ENCODE data around the gene IL25.

DNA sequence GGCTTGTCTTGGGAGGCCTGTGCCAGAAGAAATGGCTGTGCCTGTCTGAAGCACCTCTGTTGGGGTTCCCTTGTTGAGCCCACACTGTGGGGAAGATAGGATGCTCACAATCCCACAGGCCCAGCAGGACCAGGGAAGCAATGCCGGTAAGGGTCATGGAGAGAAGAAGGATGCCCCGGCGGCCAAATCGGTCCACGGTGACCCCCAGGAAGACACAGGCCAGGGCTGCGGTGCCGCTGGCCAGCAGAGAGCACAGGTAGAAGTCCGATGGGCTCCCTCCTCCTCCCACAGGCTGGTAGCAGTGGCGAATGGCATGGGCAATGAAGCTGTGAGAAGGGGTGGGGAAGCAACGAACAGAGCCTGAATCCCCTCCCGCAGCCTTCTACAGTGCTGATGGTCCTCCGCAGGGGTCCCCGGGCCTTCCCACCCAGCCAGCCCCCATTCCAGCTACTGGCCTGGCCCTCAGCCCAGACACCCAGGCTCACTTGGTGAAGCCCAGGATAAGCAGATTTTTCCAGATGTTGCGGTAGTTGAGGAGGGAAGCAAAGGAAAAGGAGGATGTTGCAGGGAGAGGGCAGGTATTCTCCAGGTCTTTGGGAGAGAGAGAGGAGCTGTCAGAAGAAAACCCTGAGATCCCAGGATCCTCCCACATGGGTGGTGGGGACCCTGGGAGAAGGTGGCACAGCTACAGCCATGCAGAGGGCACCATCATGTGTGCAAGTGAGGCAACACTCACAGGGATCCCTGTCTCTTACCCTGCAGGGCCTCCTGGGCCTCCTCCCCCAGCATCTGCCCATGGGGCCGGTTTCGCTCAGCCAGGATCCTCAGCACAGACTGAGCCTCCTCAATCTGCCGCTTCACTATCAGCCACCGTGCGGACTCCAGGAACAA is 25.0 kb upstream of the IL25 start:
- TF ChIP-seq, protein P1, sequence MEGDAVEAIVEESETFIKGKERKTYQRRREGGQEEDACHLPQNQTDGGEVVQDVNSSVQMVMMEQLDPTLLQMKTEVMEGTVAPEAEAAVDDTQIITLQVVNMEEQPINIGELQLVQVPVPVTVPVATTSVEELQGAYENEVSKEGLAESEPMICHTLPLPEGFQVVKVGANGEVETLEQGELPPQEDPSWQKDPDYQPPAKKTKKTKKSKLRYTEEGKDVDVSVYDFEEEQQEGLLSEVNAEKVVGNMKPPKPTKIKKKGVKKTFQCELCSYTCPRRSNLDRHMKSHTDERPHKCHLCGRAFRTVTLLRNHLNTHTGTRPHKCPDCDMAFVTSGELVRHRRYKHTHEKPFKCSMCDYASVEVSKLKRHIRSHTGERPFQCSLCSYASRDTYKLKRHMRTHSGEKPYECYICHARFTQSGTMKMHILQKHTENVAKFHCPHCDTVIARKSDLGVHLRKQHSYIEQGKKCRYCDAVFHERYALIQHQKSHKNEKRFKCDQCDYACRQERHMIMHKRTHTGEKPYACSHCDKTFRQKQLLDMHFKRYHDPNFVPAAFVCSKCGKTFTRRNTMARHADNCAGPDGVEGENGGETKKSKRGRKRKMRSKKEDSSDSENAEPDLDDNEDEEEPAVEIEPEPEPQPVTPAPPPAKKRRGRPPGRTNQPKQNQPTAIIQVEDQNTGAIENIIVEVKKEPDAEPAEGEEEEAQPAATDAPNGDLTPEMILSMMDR (optimal IDR thresholded peaks at IDR 0.05 in 1 of 3, IDR thresholded peaks at IDR 0.05 in 1 of 3, conservative IDR thresholded peaks at IDR 0.05 in 1 of 3; ENCODE audit: extremely low read depth in 1 of 3, insufficient read depth in 2 of 3, low read length in 3 of 3), result no peak
- TF ChIP-seq EZH2 (IDR thresholded peaks at IDR 0.05; ENCODE audit: low read length), result no peak
